Activated T-cell treated with anti-CD3 and anti-CD28 coated beads, Interleukin-2, amount 50 U/mL, for 24 hours (primary cell): ENCODE results near the gene CERS4.
"Not testable (repeated sequence)": the region's sequence is repeated elsewhere in the genome, so short reads cannot be mapped to it uniquely, and the experiment has no call there.

Experiments
- DNase-seq: peaks from one replicate; pipeline ENCODE4 v3.0.0-alpha.2; 2020
- H3K27ac Mint-ChIP-seq: 2 replicates; pipeline ENCODE4 v1.8.0; 2020; ENCODE audit warnings: mild to moderate bottlenecking, mixed read lengths
- H3K27me3 Mint-ChIP-seq: 2 replicates; pipeline ENCODE4 v1.8.0; 2020; ENCODE audit warnings: mixed read lengths
- H3K36me3 Mint-ChIP-seq: 2 replicates; pipeline ENCODE4 v1.8.0; 2020; ENCODE audit warnings: low read depth, mixed read lengths
- H3K4me1 Mint-ChIP-seq: 2 replicates; pipeline ENCODE4 v1.8.0; 2020; ENCODE audit warnings: low read depth, mixed read lengths
- H3K4me3 Mint-ChIP-seq: 2 replicates; pipeline ENCODE4 v1.8.0; 2020; ENCODE audit warnings: mild to moderate bottlenecking, moderate library complexity, mixed read lengths
- H3K9me3 Mint-ChIP-seq: 2 replicates; pipeline ENCODE4 v1.8.0; 2020; ENCODE audit warnings: mixed read lengths

CERS4 gene

GRCh38 chr19:8259922-8260247, 50.7 kb downstream of the CERS4 start:
- no peaks in the 10 kb centered on the region for H3K27me3 Mint-ChIP-seq
- H3K9me3 Mint-ChIP-seq, result no peaks in the 10 kb centered on the region
- peaks cover 7% of the 10 kb centered on the region for H3K4me1 Mint-ChIP-seq
- no peak overlapping the region for H3K4me3 Mint-ChIP-seq
- no peak overlapping the region for H3K27ac Mint-ChIP-seq
- H3K36me3 Mint-ChIP-seq, result peaks cover 37% of the 10 kb centered on the region
- DNase-seq, result no peak

GRCh38 chr19:8261347-8261746, 52.2 kb downstream of the CERS4 start:
- no peak overlapping the region for H3K27ac Mint-ChIP-seq
- H3K27me3 Mint-ChIP-seq, result no peaks in the 10 kb centered on the region
- no peaks in the 10 kb centered on the region for H3K9me3 Mint-ChIP-seq
- no peak overlapping the region for H3K4me3 Mint-ChIP-seq
- H3K4me1 Mint-ChIP-seq, result peaks cover 11% of the 10 kb centered on the region
- DNase-seq, result no peak
- peaks cover 31% of the 10 kb centered on the region for H3K36me3 Mint-ChIP-seq

GRCh38 chr19:8261881-8262280, 52.7 kb downstream of the CERS4 start:
- Mint-ChIP-seq H3K36me3 (peaks cover 29% of the 10 kb centered on the region), H3K9me3 (no peaks in the 10 kb centered on the region), H3K27me3 (no peaks in the 10 kb centered on the region), H3K27ac (no peak overlapping the region), H3K4me3 (no peak overlapping the region), H3K4me1 (peaks cover 11% of the 10 kb centered on the region)
- no peak for DNase-seq

- Mint-ChIP-seq H3K4me1 (peaks cover 9% of the 10 kb centered on the region), H3K9me3 (no peaks in the 10 kb centered on the region), H3K27ac (no peak overlapping the region), H3K4me3 (no peak overlapping the region), H3K36me3 (peaks cover 23% of the 10 kb centered on the region), H3K27me3 (no peaks in the 10 kb centered on the region)
- DNase-seq, result no peak
Observed at GRCh38 chr19:8262431-8262830, 53.3 kb downstream of the CERS4 start.

- H3K27me3 Mint-ChIP-seq, H3K27ac Mint-ChIP-seq, DNase-seq, H3K4me3 Mint-ChIP-seq, H3K9me3 Mint-ChIP-seq: not testable (repeated sequence)
- Mint-ChIP-seq H3K36me3 (peaks cover 13% of the 10 kb centered on the region), H3K4me1 (peaks cover 17% of the 10 kb centered on the region)
Observed at GRCh38 chr19:8264248-8264647, 55.1 kb downstream of the CERS4 start.

- peaks cover 20% of the 10 kb centered on the region for H3K4me1 Mint-ChIP-seq
- no peaks in the 10 kb centered on the region for H3K27me3 Mint-ChIP-seq
- no peak for DNase-seq
- H3K4me3 Mint-ChIP-seq, result no peak overlapping the region
- no peak overlapping the region for H3K27ac Mint-ChIP-seq
- no peaks in the 10 kb centered on the region for H3K9me3 Mint-ChIP-seq
- peaks cover 7% of the 10 kb centered on the region for H3K36me3 Mint-ChIP-seq
Observed at GRCh38 chr19:8265872-8266271, 56.7 kb downstream of the CERS4 start.

GRCh38 chr19:8269724-8270123, 60.6 kb downstream of the CERS4 start:
- no peaks in the 10 kb centered on the region for H3K36me3 Mint-ChIP-seq
- no peaks in the 10 kb centered on the region for H3K9me3 Mint-ChIP-seq
- peaks cover 21% of the 10 kb centered on the region for H3K4me1 Mint-ChIP-seq
- peak overlapping the region; percentile 94 for H3K27ac Mint-ChIP-seq
- H3K27me3 Mint-ChIP-seq, result no peaks in the 10 kb centered on the region
- peak overlapping the region; percentile 85 for H3K4me3 Mint-ChIP-seq
- DNase-seq, result peak; percentile 16

- DNase-seq, H3K27me3 Mint-ChIP-seq, H3K9me3 Mint-ChIP-seq, H3K4me3 Mint-ChIP-seq, H3K4me1 Mint-ChIP-seq, H3K36me3 Mint-ChIP-seq, H3K27ac Mint-ChIP-seq: not testable (repeated sequence)
Observed at GRCh38 chr19:8276508-8276907, 67.3 kb downstream of the CERS4 start.

- not testable (repeated sequence) for H3K4me1 Mint-ChIP-seq, H3K9me3 Mint-ChIP-seq, DNase-seq, H3K27ac Mint-ChIP-seq, H3K36me3 Mint-ChIP-seq, H3K27me3 Mint-ChIP-seq, H3K4me3 Mint-ChIP-seq
Observed at GRCh38 chr19:8291337-8291736, 82.2 kb downstream of the CERS4 start.

- no peak for DNase-seq
- H3K4me3 Mint-ChIP-seq, result no peak overlapping the region
- H3K4me1 Mint-ChIP-seq, result peaks cover 23% of the 10 kb centered on the region
- H3K27me3 Mint-ChIP-seq, result no peaks in the 10 kb centered on the region
- no peaks in the 10 kb centered on the region for H3K9me3 Mint-ChIP-seq
- H3K36me3 Mint-ChIP-seq, result peaks cover 54% of the 10 kb centered on the region
- H3K27ac Mint-ChIP-seq, result no peak overlapping the region
Observed at GRCh38 chr19:8302357-8302691, 93.2 kb downstream of the CERS4 start.

- Mint-ChIP-seq H3K36me3 (peaks cover 58% of the 10 kb centered on the region), H3K27ac (no peak overlapping the region), H3K4me3 (no peak overlapping the region), H3K9me3 (no peaks in the 10 kb centered on the region), H3K27me3 (no peaks in the 10 kb centered on the region), H3K4me1 (peaks cover 27% of the 10 kb centered on the region)
- DNase-seq, result no peak
Observed at GRCh38 chr19:8302734-8303133, 93.6 kb downstream of the CERS4 start.

- Mint-ChIP-seq H3K27me3 (no peaks in the 10 kb centered on the region), H3K4me1 (peaks cover 41% of the 10 kb centered on the region), H3K27ac (peak overlapping the region; percentile 64), H3K9me3 (no peaks in the 10 kb centered on the region), H3K36me3 (peaks cover 78% of the 10 kb centered on the region), H3K4me3 (no peak overlapping the region)
- peak; percentile 56 for DNase-seq
Observed at GRCh38 chr19:8304841-8305621, 95.9 kb downstream of the CERS4 start.

GRCh38 chr19:8305798-8306197, 96.6 kb downstream of the CERS4 start:
- H3K27ac Mint-ChIP-seq, result peak overlapping the region; percentile 99
- DNase-seq, result no peak
- H3K4me3 Mint-ChIP-seq, result peak overlapping the region; percentile 98
- H3K36me3 Mint-ChIP-seq, result peaks cover 86% of the 10 kb centered on the region
- no peaks in the 10 kb centered on the region for H3K27me3 Mint-ChIP-seq
- no peaks in the 10 kb centered on the region for H3K9me3 Mint-ChIP-seq
- H3K4me1 Mint-ChIP-seq, result peaks cover 41% of the 10 kb centered on the region

GRCh38 chr19:8306235-8307054, 97.3 kb downstream of the CERS4 start:
- no peaks in the 10 kb centered on the region for H3K9me3 Mint-ChIP-seq
- H3K4me3 Mint-ChIP-seq, result peak overlapping the region; percentile 98
- H3K36me3 Mint-ChIP-seq, result peaks cover 92% of the 10 kb centered on the region
- DNase-seq, result no peak
- peaks cover 41% of the 10 kb centered on the region for H3K4me1 Mint-ChIP-seq
- no peaks in the 10 kb centered on the region for H3K27me3 Mint-ChIP-seq
- H3K27ac Mint-ChIP-seq, result peak overlapping the region; percentile 99

- no peaks in the 10 kb centered on the region for H3K27me3 Mint-ChIP-seq
- peak overlapping the region; percentile 98 for H3K4me3 Mint-ChIP-seq
- peaks cover 41% of the 10 kb centered on the region for H3K4me1 Mint-ChIP-seq
- H3K27ac Mint-ChIP-seq, result peak overlapping the region; percentile 99
- DNase-seq, result no peak
- H3K9me3 Mint-ChIP-seq, result no peaks in the 10 kb centered on the region
- H3K36me3 Mint-ChIP-seq, result peaks cover 94% of the 10 kb centered on the region
Observed at GRCh38 chr19:8307400-8307964, 98.3 kb downstream of the CERS4 start.
